GM19372 (cell line): ENCODE measurements around the gene NFYA.
A peak's percentile ranks its signal among the peaks of the same experiment; 100 is the strongest.

Experiments
- ATAC-seq: cut with Tn5 transposase; IDR thresholded peaks from one replicate; pipeline ENCODE4 v1.9.1; 2021; ENCODE audit warnings: mild to moderate bottlenecking, low read depth, moderate library complexity; ENCODE audit not compliant: unreplicated experiment

The NFYA gene

DNA sequence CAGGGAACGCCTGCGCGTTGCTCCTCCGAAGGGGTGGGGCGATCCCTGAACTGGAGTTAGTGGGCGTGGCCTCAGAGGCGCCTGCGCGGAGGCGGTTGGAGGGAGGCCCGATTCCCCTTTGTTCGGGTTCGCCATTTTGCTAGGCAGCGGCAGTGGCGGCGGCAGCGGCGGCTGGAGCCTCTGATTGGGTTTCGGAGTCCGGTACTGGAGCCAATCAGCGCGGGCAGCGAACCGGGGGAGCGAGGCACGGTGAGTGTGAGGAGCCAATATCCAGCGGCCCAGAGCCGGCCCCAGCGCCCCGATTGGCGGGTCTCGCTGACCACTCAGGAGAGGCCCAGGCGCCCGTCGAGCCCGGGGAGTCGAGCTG, at the start of gene NFYA:
Gene NFYA (plus strand): TSS at position 139 of the 367 bp plus-strand sequence. CDS start 6,116 bp downstream, outside the sequence.
- peak; percentile 52 for ATAC-seq

- no peak for ATAC-seq
Observed at GRCh38 chr6:41023114-41023513, 49.7 kb upstream of the NFYA start.

- no peak for ATAC-seq
Observed at GRCh38 chr6:41025966-41026530, 46.7 kb upstream of the NFYA start.

- ATAC-seq = no peak
Observed at GRCh38 chr6:41027241-41027640, 45.5 kb upstream of the NFYA start.

DNA sequence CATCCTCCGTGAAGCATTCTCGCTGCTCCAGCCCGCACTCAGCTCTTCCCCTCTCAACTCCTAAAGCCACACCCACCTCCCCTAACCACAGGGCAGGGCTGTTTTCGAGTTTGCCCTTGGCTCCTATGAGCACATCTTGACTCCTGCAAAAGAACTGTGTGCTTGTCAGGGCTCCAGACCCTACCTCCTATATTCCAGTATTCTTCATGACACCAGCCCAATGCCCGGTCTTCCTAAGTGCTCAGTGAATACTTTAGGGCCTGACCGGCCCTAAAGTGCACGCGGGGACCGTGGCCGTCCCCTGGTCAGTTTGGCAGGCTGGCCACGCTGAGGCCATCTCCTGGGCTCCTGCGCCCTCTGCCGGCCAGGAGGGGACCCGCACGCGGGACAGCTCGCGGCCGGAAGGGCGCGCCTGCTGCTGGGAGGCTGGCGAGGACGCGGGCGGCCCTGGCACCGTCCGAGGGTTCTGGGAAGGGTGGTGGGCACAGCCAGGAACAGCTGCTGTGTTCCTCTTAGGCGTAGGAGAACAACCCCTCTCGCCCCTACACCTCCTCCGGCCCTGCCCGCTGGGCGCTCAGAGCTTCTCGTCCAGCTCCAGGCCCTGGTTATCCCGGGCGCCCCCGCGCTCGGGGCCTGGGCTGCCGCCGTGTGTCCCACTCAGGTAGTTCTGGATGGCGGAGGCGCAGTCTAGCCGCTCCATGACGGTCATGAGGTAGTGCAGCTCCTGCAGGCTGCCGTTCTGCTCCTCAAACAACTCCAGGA, 44.8 kb upstream of the NFYA start:
- ATAC-seq = peak; percentile 88

DNA sequence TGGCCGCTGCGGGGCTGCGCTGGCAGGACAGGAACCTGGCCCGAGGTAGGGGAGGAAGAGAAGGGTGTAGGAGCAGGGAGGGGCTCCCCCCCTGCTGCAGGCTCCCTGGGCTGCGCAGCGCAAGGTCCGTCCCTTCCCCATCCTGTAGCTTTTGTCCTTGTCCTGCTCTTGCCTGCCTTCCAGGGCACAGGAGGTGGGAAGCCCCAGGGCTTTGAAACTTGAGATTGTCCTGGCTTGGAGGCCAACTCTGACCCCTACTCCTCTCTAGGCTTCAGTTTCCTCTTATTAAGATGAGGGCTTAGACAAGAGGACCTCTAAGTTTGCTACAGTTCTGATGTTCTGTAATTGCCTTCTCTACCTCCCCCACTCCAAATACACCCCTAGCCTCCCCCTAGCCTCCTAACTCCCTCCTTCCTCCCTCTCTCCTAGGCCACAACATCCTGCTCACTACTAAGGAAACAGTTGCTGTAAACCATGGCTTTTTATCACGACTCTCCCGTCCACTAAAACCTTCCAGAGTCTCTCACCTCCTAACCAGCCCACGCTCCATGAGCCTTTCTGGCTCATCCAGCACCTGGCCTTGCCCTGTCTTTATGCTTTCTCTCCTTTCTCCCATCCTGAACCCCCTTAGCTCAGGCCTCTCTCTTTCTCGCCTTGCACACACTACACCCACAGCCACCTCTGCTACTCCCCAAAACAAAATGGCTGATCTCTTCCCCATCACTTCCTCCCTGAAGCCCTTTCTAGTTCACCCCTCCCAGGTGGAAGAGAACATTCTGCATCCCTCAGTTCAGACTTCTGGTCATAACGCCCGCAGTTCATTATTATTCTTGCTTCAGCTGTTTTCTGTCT, 44.0 kb upstream of the NFYA start:
- ATAC-seq = peak; percentile 26

DNA sequence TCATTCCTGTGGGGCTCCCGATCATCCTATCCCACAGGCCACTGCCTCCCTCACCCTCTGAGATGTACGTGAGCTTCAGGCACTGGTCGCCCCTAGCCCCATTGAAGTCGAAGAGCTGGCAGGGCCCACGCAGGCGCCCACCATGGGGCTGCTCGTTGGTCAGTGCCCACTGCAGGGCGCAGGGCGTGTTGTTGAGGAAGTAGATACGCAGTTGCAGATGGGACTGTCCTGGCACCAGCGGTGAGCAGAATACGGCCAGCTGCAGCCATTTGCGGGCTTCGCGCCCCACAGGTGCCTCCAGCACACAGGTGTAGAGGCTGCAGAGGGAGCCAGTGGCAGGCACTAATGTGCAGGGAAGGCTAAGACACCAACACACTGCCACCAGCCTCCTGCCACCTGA, 39.9 kb upstream of the NFYA start:
- ATAC-seq = no peak

DNA sequence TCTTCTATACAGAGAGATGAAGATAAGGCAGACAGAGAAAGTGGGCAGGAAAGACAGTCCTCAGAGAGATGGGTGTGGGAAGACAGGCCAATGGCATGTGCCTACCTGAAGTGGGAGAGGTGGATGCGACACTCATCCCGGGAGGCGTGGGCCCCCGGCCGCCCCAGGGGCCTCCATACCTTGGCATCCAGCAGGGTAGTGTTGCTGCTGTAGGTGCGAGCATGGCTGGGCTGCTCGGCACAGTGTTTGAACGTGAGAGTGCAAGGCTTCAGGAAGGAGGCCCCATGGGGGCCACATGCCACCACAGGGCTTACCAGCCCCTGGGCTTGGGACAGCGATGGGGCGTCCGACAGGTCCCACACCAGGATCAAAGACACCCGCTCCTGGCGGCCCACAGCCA, 39.0 kb upstream of the NFYA start:
- no peak for ATAC-seq

- no peak for ATAC-seq
Observed at GRCh38 chr6:41036186-41036585, 36.6 kb upstream of the NFYA start.

- no peak for ATAC-seq
Observed at GRCh38 chr6:41036601-41037000, 36.2 kb upstream of the NFYA start.

DNA sequence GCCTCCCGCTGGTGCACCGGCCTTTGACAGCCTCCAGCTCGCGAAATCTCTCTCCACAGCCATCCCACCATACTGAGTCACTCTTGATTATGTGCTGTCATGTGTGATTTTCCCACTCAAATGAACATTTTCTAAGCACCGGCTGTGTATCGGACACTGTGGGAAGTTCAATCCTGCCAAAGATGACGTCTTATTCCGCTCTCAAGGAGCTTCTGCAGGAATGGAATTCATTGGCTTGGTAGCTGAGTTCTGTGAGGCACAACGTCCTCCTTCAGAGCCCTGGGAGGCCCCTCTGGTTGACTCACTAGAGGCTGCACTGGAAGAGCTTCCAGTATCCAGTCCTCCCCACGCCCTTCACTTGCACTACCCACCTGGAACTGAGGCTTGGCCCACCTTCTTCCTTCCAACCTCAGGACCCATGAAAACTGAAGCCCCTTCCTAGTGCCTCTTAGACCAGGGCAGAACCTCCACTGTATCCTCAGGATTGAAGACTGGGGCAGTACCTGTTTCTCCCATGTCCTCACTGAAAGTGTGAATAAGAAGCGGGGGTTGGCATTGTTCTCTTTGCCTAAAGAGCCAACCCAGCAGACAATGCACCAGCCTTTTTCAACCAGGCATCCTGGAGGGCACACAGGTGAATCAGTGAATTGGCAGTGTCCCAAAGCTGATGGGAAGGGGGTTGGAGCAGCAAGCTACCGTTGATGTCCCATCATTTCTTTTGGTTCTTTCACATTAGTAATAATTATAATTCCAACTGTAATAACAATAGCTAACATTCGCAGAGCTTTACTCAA, 35.5 kb upstream of the NFYA start:
- no peak for ATAC-seq

GRCh38 chr6:41038205-41038604, 34.6 kb upstream of the NFYA start:
- ATAC-seq = no peak

DNA sequence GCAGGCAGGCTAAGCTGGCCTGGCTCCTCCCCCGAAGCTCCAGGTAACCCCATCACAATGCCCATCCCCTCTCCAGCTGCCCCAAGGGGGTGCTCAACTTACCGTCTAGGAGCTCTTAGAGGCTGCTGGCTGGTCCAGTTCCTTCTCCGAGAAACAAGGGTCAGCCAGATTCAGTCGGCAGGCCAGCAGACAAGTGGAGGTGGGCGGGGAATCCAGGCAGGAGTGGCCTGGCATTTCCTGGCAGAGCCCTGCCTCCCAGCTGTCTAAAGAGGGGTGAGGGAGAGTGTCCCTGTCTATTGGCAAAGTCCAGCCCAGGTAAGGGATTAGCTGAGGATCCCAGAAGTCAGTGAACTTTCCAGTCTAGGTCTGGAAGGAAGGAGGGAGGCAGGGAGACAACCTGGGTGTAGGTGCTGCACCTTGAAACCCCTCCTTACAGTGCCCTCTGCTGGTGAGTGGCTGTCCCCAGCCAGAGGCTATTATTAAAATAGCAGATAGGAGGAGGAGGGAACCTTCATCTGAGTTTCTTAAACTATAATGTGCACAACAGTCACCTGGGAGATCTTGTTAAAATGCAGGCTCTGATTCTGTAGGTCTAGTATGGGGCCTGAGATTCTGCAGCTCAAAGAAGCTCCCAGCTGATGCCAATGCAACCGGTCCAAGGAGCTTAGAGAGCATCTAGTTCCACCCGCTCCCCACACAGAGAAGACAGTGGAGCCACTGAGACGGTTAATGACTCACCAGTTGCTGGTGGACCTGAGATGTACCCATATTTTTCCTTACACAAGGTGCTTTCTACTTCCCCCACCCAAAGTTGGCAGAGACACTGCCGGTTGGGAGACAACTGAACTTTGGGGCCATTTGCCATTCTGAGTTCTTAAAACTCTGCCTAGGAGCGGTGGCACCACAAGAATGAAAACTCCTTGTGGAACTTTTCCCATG, 33.4 kb upstream of the NFYA start, which contains the start of gene UNC5CL:
Gene UNC5CL (minus strand): TSS at position 162 of the 939 bp plus-strand sequence. CDS start 4,147 bp downstream, outside the sequence.
- ATAC-seq = no peak

DNA sequence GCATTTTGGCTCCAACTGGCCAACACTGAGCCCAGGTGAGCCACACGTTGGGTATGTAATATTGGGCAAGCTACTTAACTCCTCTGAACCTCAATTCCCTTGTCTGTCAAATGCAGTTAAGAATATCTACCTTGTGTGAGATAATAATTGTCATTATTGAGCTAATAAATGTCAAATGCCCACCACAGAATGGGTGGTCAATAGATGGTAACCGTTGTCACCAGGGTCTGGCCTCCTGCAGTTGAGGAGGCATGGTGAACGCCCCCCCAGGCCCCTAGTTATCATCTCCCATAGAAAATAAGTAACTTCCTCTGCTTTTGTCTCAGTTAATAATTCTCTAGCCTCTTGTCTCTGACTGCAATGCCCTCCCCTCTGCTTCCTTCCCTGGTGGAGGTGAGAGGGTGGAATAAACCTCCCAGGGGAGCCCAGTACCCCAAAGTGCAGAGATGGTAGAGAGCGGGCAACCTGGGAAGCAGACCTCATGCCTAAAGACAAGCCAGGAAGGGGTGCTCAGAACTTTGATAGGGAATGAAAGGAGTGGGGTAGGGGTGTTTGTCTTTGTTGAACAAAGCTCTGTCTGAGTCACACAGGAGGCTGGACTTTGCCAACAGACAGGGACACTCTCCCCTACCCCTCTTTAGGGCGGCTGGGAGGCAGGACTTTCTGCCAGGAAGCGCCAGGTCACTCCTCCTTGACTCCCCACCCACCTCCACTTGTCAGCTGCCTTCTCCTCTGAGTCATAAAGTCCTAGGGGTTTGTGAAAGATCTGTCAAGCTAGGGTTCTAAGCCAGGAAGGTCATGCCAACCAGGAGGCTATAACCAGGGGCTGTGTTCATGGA, 32.5 kb upstream of the NFYA start:
- no peak for ATAC-seq

- ATAC-seq = no peak
Observed at GRCh38 chr6:41040940-41041536, 31.7 kb upstream of the NFYA start.

- ATAC-seq = no peak
Observed at GRCh38 chr6:41042226-41043055, 30.3 kb upstream of the NFYA start, which contains the start of gene TSPO2. Gene TSPO2, plus strand, starts transcription at chr6:41042467. Its CDS starts 519 bp downstream, at chr6:41042986.

DNA sequence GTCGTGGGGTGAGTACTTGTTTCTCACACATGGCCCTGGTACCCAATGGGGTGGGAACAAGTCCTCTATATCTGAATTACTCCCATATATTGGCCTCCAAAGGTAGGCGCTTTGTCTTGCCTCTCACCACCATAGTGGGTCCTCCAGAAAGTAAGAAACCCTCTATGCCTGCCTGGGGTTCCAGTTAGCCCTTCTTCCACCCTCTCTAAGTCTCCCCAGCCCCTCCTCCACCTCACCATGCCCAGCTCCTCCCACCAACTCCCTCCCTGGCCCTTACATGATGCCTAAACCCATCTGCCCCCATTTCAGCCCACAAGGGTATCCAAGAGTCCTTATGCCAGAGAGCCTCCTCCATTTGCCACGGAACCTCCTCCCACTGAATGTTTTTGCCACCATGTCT, 29.6 kb upstream of the NFYA start:
- ATAC-seq = no peak
